ENCODE data around the gene SH2D1A. TPM values are rescaled to one million over a fixed set of nuclear protein-coding genes. Genes with fewer than 3 reads are reported as not detected.

The SH2D1A gene
- total RNA-seq, 2 donors from 2014 or later = 0.33 to 0.79 TPM

DNA sequence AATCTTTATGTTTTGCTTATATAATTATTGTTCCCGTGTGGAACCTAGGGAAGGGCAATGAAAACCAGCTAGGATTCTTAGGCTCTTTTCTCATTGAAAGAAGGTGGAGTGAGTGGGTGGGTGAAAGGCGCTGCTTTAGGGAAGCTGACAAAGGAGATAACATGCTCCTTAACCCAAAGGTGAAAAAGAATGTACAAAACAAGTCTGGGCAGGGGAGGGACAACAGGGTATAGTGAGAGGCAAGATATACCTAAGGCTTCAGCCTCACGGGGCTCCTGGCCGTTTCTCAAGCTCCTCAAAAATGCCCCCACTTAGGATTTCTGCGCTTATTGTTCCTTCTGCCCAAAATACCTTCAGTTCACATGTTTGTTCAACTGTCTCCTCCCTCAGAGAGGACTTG is 1.8 kb downstream of the SH2D1A start:
- no peak for DNase-seq (ENCODE audit: low spot score)
- intact Hi-C loops (cut with DNase I) = no loop called here

- intact Hi-C loops (cut with DNase I) = no loop called here
- no peak for DNase-seq (ENCODE audit: low spot score)
Observed at GRCh38 chrX:124348885-124349453, 2.6 kb downstream of the SH2D1A start.

- intact Hi-C loops (cut with DNase I) = no loop called here
- no peak for DNase-seq (ENCODE audit: low spot score)
Observed at GRCh38 chrX:124354648-124355047, 8.3 kb downstream of the SH2D1A start.

DNA sequence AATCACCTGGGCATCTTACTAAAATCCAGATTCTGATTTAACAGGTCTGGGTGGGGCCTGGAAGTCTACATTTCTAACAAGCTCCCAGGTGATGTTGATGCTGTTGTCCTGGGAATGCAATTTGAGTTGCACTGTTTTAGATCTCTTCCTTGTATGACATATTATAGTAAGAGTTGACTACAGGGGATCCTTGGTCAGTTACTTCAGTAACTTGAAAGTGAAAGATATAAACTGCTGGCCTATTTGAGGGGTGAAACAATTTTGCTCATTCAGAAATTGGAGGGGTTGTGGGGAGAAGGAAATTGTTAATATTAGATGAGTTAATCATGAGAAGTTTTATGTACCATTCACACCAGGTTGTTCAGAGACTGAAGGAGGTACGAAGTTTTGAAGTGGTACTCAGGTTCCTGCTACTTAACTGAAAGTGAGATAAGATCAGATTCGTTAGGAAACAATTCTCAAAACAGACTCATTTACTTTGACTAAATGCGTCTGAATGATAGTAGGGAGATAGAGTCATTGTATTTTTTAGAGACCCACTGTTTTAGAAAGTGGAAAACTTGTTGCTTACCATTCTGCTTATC is 12.5 kb downstream of the SH2D1A start:
- intact Hi-C loops (cut with DNase I) = no loop called here
- no peak for DNase-seq (ENCODE audit: low spot score)

GRCh38 chrX:124362072-124362471 is 15.7 kb downstream of the SH2D1A start:
- DNase-seq (ENCODE audit: low spot score) = no peak
- intact Hi-C loops (cut with DNase I) = no loop called here

GRCh38 chrX:124362761-124363160 is 16.4 kb downstream of the SH2D1A start:
- intact Hi-C loops (cut with DNase I) = no loop called here
- no peak for DNase-seq (ENCODE audit: low spot score)

- intact Hi-C loops (cut with DNase I) = no loop called here
Observed at GRCh38 chrX:124369722-124370121, 23.4 kb downstream of the SH2D1A start.

GRCh38 chrX:124373348-124373747 is 27.0 kb downstream of the SH2D1A start:
- DNase-seq (ENCODE audit: low spot score) = no peak
- intact Hi-C loops (cut with DNase I) = no loop called here

More at GRCh38 chrX:124369722-124370121, 23.4 kb downstream of the SH2D1A start:
- no peak for DNase-seq (ENCODE audit: low spot score)

GRCh38 chrX:124378643-124379042 is 32.3 kb downstream of the SH2D1A start:
- no peak for DNase-seq (ENCODE audit: low spot score)
- intact Hi-C loops (cut with DNase I) = no loop called here

GRCh38 chrX:124383354-124383753 is 37.0 kb downstream of the SH2D1A start:
- intact Hi-C loops (cut with DNase I) = no loop called here
- no peak for DNase-seq (ENCODE audit: low spot score)

- no peak for DNase-seq (ENCODE audit: low spot score)
- intact Hi-C loops (cut with DNase I) = no loop called here
Observed at GRCh38 chrX:124386401-124386800, 40.0 kb downstream of the SH2D1A start.

DNA sequence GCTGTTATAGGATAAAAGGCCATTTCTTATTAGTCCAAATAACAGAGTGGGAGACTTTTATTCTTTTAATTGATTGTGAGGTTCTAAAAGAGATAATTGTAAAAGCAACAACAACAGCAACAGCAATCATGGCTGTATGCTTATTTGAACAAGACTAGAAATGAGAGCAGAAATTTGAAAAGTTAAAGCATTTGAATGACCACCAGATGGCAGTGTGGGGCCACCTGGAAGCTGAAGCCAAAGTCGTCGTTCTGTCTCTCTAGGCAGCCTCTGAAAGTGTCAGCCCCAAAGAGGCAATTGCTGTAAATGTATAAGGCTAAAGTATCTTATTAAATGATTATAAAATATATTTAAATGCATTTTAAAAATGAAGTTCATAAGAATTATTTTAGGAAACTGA is 42.2 kb downstream of the SH2D1A start:
- no peak for DNase-seq (ENCODE audit: low spot score)
- intact Hi-C loops (cut with DNase I) = no loop called here

- intact Hi-C loops (cut with DNase I) = no loop called here
- DNase-seq (ENCODE audit: low spot score) = no peak
Observed at GRCh38 chrX:124392794-124393193, 46.4 kb downstream of the SH2D1A start.

DNA sequence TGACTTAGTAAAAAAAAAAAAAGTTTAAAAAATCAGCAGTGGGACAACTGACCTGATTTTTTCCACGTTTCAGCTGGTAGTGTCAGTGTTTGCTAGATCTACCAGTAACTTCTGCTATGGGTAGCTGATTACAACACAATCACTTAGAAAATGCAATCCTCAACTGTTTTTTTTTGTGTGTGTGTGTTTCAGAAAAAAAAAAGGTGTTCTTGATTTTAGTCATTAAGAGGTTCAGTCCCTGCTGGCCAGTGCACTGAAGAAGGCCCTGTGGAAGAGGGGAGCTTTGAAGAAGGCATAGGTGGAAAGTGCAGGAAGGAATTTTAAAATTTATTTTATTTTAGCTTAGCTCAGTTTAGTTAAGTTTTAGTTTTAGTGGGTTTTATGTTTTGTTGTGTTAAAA is 46.9 kb downstream of the SH2D1A start:
- DNase-seq (ENCODE audit: low spot score) = no peak
- intact Hi-C loops (cut with DNase I) = no loop called here

DNA sequence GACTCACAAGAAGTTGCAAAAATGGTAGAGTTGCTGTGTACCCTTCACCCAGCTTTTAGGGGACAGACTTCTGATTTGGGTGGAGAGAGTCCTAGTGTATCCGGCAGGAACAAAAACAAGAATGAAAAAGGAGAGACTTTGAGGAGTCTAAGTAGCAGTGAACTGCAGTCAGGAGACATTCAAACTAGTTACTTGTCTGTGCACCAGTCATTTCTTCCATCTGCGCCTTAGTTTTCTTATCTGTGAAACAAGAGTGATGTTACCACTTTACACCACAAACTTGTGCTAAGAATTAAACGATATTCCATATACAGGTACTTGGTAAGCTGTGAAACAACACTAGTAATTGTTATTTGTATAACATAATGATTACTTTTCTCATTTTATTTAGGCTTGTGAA is 47.3 kb downstream of the SH2D1A start:
- no peak for DNase-seq (ENCODE audit: low spot score)
- intact Hi-C loops (cut with DNase I) = no loop called here

DNA sequence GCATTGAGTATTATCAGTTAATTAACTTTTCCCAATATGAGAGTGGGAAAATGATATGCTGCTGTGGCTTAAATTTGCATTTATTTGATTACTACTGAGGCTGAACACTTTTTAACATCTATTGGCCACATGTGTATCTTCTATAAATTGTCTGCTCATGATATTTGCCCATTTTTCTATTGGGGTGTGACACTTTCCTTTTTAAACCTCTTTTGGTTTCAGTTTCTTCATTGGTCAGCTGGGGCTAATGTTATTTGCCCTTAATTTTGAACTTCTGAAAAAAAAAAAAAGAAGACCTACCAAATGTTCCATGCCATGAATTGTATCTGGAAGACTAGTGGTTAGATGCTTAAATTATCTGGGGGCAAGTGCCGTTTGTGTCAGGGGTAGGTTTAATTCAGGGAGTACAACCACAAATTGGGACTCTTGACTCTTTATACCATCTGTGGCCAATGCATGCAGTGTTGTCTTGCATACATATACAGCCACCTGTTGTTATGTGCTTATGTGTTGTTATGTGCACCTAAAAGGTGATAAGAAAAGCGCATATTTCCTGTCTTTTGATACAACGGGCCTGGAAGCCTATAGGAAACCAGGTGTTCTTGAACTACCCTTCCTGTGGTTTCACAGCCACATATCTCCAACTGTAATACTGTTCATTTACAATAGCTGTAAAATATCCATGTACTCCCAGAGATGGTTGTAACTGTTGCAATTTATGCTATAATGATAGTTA is 49.0 kb downstream of the SH2D1A start:
- no peak for DNase-seq (ENCODE audit: low spot score)
- intact Hi-C loops (cut with DNase I) = no loop called here

GRCh38 chrX:124401696-124402095 is 55.3 kb downstream of the SH2D1A start:
- no peak for DNase-seq (ENCODE audit: low spot score)
- intact Hi-C loops (cut with DNase I) = no loop called here

DNA sequence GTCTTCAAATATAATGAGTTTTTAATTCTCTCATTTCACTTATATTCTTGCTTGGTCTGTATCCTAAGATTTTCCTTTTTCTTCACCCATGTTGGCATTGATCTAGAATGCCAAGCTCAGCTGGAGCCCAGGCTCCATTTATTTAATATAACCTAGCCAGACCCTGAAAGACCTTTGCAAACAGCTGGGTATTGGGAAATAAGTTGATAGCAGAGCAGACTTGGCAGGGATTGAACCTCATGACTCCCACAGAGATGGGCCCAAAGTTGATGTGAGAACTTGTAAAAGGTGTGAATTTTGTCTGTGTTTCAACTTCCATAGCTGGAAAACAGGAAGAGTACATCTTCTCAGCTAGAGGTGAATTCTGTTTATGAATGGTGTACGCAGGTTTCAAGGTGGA is 59.5 kb downstream of the SH2D1A start:
- intact Hi-C loops (cut with DNase I) = no loop called here
- no peak for DNase-seq (ENCODE audit: low spot score)

DNA sequence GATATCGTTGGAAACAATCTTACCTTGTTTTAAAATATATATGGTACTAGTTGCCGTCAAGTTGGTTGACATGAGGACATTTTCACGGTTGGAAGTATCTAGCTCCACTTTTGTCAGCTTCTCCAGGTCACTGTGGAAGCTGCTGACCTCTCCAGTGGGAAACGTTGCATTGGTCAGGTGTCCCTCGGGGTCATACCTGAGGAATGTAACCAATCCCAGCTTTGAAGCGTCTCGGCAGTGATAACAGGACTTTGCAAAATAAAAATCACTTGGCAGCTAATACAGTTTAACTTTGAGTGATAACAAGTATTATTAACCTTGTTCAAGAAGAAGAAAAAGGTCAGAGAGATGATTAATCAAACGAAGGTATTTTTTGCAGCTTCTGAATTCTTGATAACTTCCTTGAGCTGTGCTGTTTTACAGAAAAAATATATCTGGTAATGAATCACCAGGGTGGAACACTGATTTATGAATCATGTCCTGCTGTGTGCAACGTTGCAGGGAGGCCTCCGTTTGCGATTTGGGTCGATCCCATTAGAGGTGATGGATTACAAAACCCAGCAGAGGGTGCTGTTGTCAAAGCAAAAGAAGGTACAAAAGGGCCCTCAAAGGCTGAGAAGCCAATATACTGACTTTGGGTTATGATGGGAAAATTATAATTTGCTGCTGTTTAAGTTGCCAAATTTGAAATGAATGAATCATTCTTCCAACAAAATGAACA is 60.1 kb downstream of the SH2D1A start:
- no peak for DNase-seq (ENCODE audit: low spot score)
- intact Hi-C loops (cut with DNase I) = no loop called here

GRCh38 chrX:124407226-124407625 is 60.9 kb downstream of the SH2D1A start:
- intact Hi-C loops (cut with DNase I) = no loop called here
- no peak for DNase-seq (ENCODE audit: low spot score)

Measured in posterior vena cava (tissue), 2 donors.